SK-N-SH (cell line): ENCODE results near the gene HBA2. TPM values are rescaled to one million over a fixed set of nuclear protein-coding genes. Genes with fewer than 3 reads are reported as not detected.
"Not testable (repeated sequence)": the region's sequence is repeated elsewhere in the genome, so short reads cannot be mapped to it uniquely, and the experiment has no call there.

Source experiments
- CTCF ChIA-PET: fragments of 300-600, 350-600 bp; formaldehyde crosslinking; extraction: SDS; loops from one replicate; lab custom pipeline; 2021; lab: Yijun Ruan, JAX
- POLR2A ChIA-PET: fragments of 350-600 bp; sonication (Branson Sonifier 250); formaldehyde crosslinking; extraction: SDS; loops from one replicate; lab custom pipeline; 2020; ENCODE audit warnings: antibody characterized with exemption, inconsistent platforms; lab: Yijun Ruan, JAX
- DNase-seq: peaks from one replicate; pipeline ENCODE4 v3.0.0; 2012
- H2AFZ ChIP-seq: fragments of 200-600 bp; sonication (generic); 2 replicates; pipeline ENCODE4 v1.8.1; 2016; ENCODE audit warnings: antibody characterized with exemption, mild to moderate bottlenecking, low read depth
- H3F3A ChIP-seq: fragments of 200-600 bp; sonication (generic); replicated peaks from 2 replicates; pipeline ENCODE3; 2016; ENCODE audit warnings: antibody characterized with exemption, mild to moderate bottlenecking; ENCODE audit not compliant: insufficient read depth
- H3K27ac ChIP-seq, 2 experiments: fragments of 200-500 bp in 1 of 2; fragments of 200-600 bp in 1 of 2; sonication (Bioruptor generic) in 1 of 2; sonication (generic), shearing (Covaris generic) in 1 of 2; 2 replicates each; pipeline versions ENCODE4 v1.5.1 to v1.6.1; 2014 to 2016; ENCODE audit warnings: low read depth in 2 of 2, inconsistent platforms in 1 of 2, low read length in 1 of 2, mild to moderate bottlenecking in 1 of 2, mixed read lengths in 1 of 2
- H3K27me3 ChIP-seq: fragments of 200-600 bp; sonication (generic), shearing (Covaris generic); 2 replicates; pipeline ENCODE4 v1.6.1; 2016; ENCODE audit warnings: mixed run types; ENCODE audit not compliant: insufficient read depth
- H3K36me3 ChIP-seq, 2 experiments: fragments of 200-500 bp in 1 of 2; fragments of 200-600 bp in 1 of 2; sonication (Bioruptor generic) in 1 of 2; sonication (generic) in 1 of 2; replicated peaks in 1 of 2; 2 replicates each; pipeline versions ENCODE3 to v1.5.1; 2014 to 2016; ENCODE audit warnings: low read length in 1 of 2, mild to moderate bottlenecking in 1 of 2; ENCODE audit not compliant: insufficient read depth in 2 of 2, control insufficient read depth in 1 of 2
- H3K4me1 ChIP-seq, 2 experiments: fragments of 200-500 bp in 1 of 2; fragments of 200-600 bp in 1 of 2; sonication (Bioruptor generic) in 1 of 2; sonication (generic), shearing (Covaris generic) in 1 of 2; 2 replicates each; pipeline versions ENCODE4 v1.5.1 to v1.6.1; 2014 to 2016; ENCODE audit warnings: low read depth in 1 of 2, low read length in 1 of 2, mixed run types in 1 of 2; ENCODE audit not compliant: insufficient read depth in 2 of 2, control insufficient read depth in 1 of 2
- H3K4me2 ChIP-seq: fragments of 200-600 bp; sonication (generic), shearing (Covaris generic); 2 replicates; pipeline ENCODE4 v1.6.1; 2017; ENCODE audit warnings: mixed run types
- H3K4me3 ChIP-seq, 2 experiments: fragments of 200-500 bp in 1 of 2; fragments of 200-600 bp in 1 of 2; sonication (Bioruptor generic) in 1 of 2; sonication (generic), shearing (Covaris generic) in 1 of 2; 2 replicates each; pipeline versions ENCODE4 v1.5.1 to v1.8.1; 2014 to 2016; ENCODE audit warnings: low read depth in 2 of 2, inconsistent platforms in 1 of 2, low read length in 1 of 2, mild to moderate bottlenecking in 1 of 2, mixed read lengths in 1 of 2, moderate library complexity in 1 of 2
- H3K79me2 ChIP-seq: fragments of 200-600 bp; sonication (generic); 2 replicates; pipeline ENCODE4 v1.8.1; 2017; ENCODE audit warnings: mild to moderate bottlenecking; ENCODE audit not compliant: insufficient read depth
- H3K9ac ChIP-seq: fragments of 200-600 bp; sonication (generic); 2 replicates; pipeline ENCODE4 v1.6.1; 2017; ENCODE audit warnings: mixed run types
- H3K9me2 ChIP-seq: fragments of 200-600 bp; sonication (generic); 2 replicates; pipeline ENCODE4 v1.6.1; 2017; ENCODE audit warnings: mixed run types
- H3K9me3 ChIP-seq: fragments of 200-600 bp; sonication (generic); 2 replicates; pipeline ENCODE4 v1.6.1; 2017; ENCODE audit warnings: mixed run types, mild to moderate bottlenecking, moderate library complexity
- H4K20me1 ChIP-seq: fragments of 200-600 bp; sonication (generic); 2 replicates; pipeline ENCODE4 v1.6.1; 2017; ENCODE audit warnings: mild to moderate bottlenecking, mixed run types; ENCODE audit not compliant: insufficient read depth
- ELF1 ChIP-seq: IDR thresholded peaks from 2 replicates; pipeline ENCODE4 v1.4.0; 2012
- EP300 ChIP-seq, 2 experiments: IDR thresholded peaks; 2 replicates each; pipeline versions ENCODE4 v1.4.0 to v1.6.1; 2012; ENCODE audit warnings: borderline replicate concordance in 1 of 2, low read depth in 1 of 2, low read length in 1 of 2
- MXI1 ChIP-seq: IDR thresholded peaks from 2 replicates; pipeline ENCODE4 v1.6.1; 2012; ENCODE audit warnings: mild to moderate bottlenecking, low read depth, low read length, improper control_type of control experiment
- NFIC ChIP-seq: IDR thresholded peaks from 2 replicates; pipeline ENCODE4 v1.4.0; 2012; ENCODE audit warnings: borderline replicate concordance
- NRF1 ChIP-seq: IDR thresholded peaks from 2 replicates; pipeline ENCODE4 v1.6.1; 2012; ENCODE audit warnings: low read depth, mild to moderate bottlenecking, low read length
- RCOR1 ChIP-seq: fragments of 150-350 bp; IDR thresholded peaks from 2 replicates; pipeline ENCODE4 v1.6.1; 2017; ENCODE audit warnings: antibody characterized with exemption, low read length
- RFX5 ChIP-seq: IDR thresholded peaks from 2 replicates; pipeline ENCODE4 v1.6.1; 2012; ENCODE audit warnings: mild to moderate bottlenecking, improper control_type of control experiment, low read length
- SIN3A ChIP-seq: IDR thresholded peaks from 2 replicates; pipeline ENCODE4 v1.6.1; 2012; ENCODE audit warnings: low read depth, mild to moderate bottlenecking, low read length, moderate library complexity, borderline replicate concordance
- SMC3 ChIP-seq: IDR thresholded peaks from 2 replicates; pipeline ENCODE4 v1.6.1; 2012; ENCODE audit warnings: low read depth, low read length, improper control_type of control experiment
- TCF12 ChIP-seq: IDR thresholded peaks from 2 replicates; pipeline ENCODE4 v1.4.0; 2012
- TEAD4 ChIP-seq: IDR thresholded peaks from 2 replicates; pipeline ENCODE4 v1.4.0; 2012; ENCODE audit warnings: mild to moderate bottlenecking, borderline replicate concordance; ENCODE audit not compliant: insufficient read depth
- USF1 ChIP-seq: IDR thresholded peaks from 2 replicates; pipeline ENCODE4 v1.4.0; 2012; ENCODE audit warnings: low read depth, borderline replicate concordance
- YY1 ChIP-seq: IDR thresholded peaks from 2 replicates; pipeline ENCODE4 v1.4.0; 2012; ENCODE audit warnings: low read depth, mild to moderate bottlenecking
- ZBTB33 ChIP-seq: IDR thresholded peaks from 2 replicates; pipeline ENCODE4 v1.4.0; 2012; ENCODE audit warnings: low read depth, borderline replicate concordance
- WGBS: methylation state at CpG from one replicate; pipeline ENCODE4 v1.1.6; 2017; ENCODE audit warnings: low lambda C conversion rate; 5-methylcytosine and 5-hydroxymethylcytosine counted together
- polyA plus RNA-seq, 3 experiments: library from polyadenylated mRNA; depleted of rRNA; stranded (reverse); fragments of >200 nt; gene quantifications; 2 replicates each; pipeline ENCODE4 v1.2.3, GENCODE V29; 2012
- TF ChIP-seq, protein P1 (sequence below): IDR thresholded peaks from 2 replicates; pipeline ENCODE4; 2012

Gene HBA2
- polyA plus RNA-seq, 1 of the 3 experiments (the other 2 are of a cell fraction), result not detected

DNA sequence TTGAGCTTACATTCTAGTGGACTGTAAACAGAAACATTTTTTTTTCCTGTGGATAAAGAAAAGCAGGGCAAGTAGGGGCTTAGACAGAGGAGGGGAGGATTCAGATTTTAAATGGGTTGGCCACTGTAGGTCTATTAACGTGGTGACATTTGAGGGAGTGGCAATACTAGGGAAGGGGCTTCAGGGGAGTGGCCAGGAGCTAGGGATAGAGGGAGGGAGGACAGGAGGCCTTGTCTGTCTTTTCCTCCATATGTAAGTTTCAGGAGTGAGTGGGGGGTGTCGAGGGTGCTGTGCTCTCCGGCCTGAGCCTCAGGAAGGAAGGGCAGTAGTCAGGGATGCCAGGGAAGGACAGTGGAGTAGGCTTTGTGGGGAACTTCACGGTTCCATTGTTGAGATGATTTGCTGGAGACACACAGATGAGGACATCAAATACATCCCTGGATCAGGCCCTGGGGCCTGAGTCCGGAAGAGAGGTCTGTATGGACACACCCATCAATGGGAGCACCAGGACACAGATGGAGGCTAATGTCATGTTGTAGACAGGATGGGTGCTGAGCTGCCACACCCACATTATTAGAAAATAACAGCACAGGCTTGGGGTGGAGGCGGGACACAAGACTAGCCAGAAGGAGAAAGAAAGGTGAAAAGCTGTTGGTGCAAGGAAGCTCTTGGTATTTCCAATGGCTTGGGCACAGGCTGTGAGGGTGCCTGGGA, 13.4 kb upstream of the HBA2 start:
- ChIA-PET POLR2A (no interaction called here), CTCF (interaction anchor here (1.0 to 1.1 kb wide), 2 partner anchors 23 to 93 kb away, joined by 3 to 4 read pairs; no protein-coding TSS in a partner anchor)
- Histone ChIP-seq H3K27me3 (no peaks in the 10 kb centered on the region; the same call in 1 of the 2 replicates), H3K79me2 (no peaks in the 10 kb centered on the region), H3K4me3 (no peak overlapping the region), H3F3A (no peaks in the 10 kb centered on the region), H2AFZ (no peak overlapping the region), H3K27ac (no peak overlapping the region), H3K36me3 (no peaks in the 10 kb centered on the region), H3K4me1 (peaks cover 0 to 7% of the 10 kb centered on the region in 2 experiments; a peak in 1 of 4 replicates), H3K9me3 (no peaks in the 10 kb centered on the region), H3K4me2 (no peak overlapping the region), H4K20me1 (no peaks in the 10 kb centered on the region), H3K9ac (no peak overlapping the region), H3K9me2 (no peaks in the 10 kb centered on the region)
- 40% methylated on average over 6 of the region's 6 CpGs for WGBS
- TF ChIP-seq SIN3A (no peak), EP300 (IDR thresholded peaks at IDR 0.05; ENCODE audit: borderline replicate concordance in 1 of 2, low read depth in 1 of 2, low read length in 1 of 2) (no peak), MXI1 (no peak), ZBTB33 (no peak), NFIC (no peak), YY1 (no peak), SMC3 (no peak)
- no peak for DNase-seq

- H3K4me1 ChIP-seq, H4K20me1 ChIP-seq, H3K79me2 ChIP-seq, H3K27ac ChIP-seq, H3K4me2 ChIP-seq, H3K4me3 ChIP-seq, H3K9me2 ChIP-seq, H3K36me3 ChIP-seq, H3F3A ChIP-seq, H2AFZ ChIP-seq, H3K9me3 ChIP-seq, DNase-seq, H3K9ac ChIP-seq, POLR2A ChIA-PET, H3K27me3 ChIP-seq: not testable (repeated sequence)
- CTCF ChIA-PET, result interaction anchor here (1.0 kb wide), 1 partner anchor 22 kb away, joined by 3 read pairs; no protein-coding TSS in a partner anchor
- 41% methylated on average over 13 of the region's 20 CpGs for WGBS
Observed at GRCh38 chr16:160242-160641, 12.4 kb upstream of the HBA2 start.

DNA sequence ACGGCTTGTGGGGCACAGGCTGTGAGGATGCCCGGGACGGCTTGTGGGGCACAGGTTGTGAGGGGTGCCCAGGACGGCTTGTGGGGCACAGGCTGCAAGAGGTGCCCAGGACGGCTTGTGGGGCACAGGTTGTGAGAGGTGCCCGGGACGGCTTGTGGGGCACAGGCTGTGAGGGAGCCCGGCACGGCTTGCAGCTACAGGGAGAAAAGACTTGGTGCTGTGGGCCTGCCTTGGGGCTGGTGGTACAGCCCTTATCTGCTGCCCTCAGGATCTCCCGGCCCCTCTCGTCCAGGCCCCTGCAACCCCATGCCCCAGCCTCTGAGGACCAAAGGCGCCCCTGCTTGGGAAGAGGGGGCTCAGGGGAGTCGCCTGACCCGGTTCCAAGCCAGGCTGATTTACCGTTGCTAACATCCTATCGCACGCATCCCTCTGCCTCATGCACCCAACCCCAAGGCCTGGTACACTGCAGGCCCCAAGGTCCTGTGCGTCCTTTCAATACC, 11.9 kb upstream of the HBA2 start:
- no peak overlapping the region for H3K27ac ChIP-seq
- peaks cover 7% of the 10 kb centered on the region for H3K27me3 ChIP-seq
- peaks cover 4% of the 10 kb centered on the region; the same call in 1 of the 2 replicates for H4K20me1 ChIP-seq
- H3K79me2 ChIP-seq, result no peaks in the 10 kb centered on the region
- no peaks in the 10 kb centered on the region for H3K9me2 ChIP-seq
- H3K4me3 ChIP-seq, result no peak overlapping the region
- no peak overlapping the region for H2AFZ ChIP-seq
- H3K4me2 ChIP-seq, result no peak overlapping the region
- POLR2A ChIA-PET, result no interaction called here
- 16% methylated on average over 10 of the region's 18 CpGs for WGBS
- CTCF ChIA-PET, result interaction anchor here (0.6 to 1.2 kb wide), 2 partner anchors 18 to 20 kb away, joined by 4 read pairs; partner anchors contain the start of gene HBQ1
- no peaks in the 10 kb centered on the region for H3F3A ChIP-seq
- no peak for DNase-seq
- H3K9me3 ChIP-seq, result no peaks in the 10 kb centered on the region
- H3K9ac ChIP-seq, result no peak overlapping the region
- peaks cover 0 to 8% of the 10 kb centered on the region in 2 experiments; a peak in 1 of 4 replicates for H3K4me1 ChIP-seq
- H3K36me3 ChIP-seq, result no peaks in the 10 kb centered on the region
- TF ChIP-seq RCOR1 (no peak), NRF1 (no peak), TCF12 (no peak), ELF1 (no peak), RFX5 (no peak), SIN3A (no peak), TEAD4 (no peak), USF1 (no peak), YY1 (no peak), ZBTB33 (no peak)
- TF ChIP-seq, protein P1, sequence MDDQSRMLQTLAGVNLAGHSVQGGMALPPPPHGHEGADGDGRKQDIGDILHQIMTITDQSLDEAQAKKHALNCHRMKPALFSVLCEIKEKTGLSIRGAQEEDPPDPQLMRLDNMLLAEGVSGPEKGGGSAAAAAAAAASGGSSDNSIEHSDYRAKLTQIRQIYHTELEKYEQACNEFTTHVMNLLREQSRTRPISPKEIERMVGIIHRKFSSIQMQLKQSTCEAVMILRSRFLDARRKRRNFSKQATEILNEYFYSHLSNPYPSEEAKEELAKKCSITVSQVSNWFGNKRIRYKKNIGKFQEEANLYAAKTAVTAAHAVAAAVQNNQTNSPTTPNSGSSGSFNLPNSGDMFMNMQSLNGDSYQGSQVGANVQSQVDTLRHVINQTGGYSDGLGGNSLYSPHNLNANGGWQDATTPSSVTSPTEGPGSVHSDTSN, result no peak
